ENCODE results near the gene P2RX3.
"Not testable (repeated sequence)": the region's sequence is repeated elsewhere in the genome, so short reads cannot be mapped to it uniquely, and the experiment has no call there.

Gene P2RX3

DNA sequence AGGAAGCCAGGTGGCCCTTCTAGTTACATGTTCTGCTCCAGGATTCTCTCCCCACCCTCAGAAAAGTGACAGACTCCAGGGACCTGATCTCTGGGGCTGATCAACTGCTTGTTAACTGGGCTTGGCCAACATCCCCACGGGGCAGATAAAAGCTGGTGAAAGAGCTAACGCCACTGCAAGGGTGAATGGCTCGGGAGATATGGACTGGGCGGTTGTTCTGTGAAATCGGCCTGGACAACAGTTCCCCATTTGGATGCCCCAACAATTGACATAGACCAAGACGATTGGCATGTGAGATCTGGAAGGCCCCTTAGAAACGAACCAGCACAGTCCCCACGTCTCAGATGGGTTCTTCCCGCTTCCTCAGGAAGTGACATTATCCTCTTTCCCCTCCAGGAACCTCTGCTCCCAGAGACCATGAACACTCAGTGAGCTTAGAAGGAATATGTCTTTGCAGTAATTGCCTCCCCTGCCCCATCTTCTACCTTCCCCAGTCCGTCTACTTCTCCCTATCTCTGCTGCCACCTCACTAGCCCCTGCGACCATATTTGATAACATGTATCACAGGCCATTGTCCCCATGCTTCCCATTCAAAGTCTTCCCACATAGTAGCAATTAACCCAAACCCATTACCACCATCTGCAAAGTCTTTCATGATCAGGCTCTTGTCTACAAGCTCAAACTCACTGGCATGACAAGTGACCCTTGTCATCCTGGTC lies 57.9 kb downstream of the P2RX3 start:
- H3K4me1 Mint-ChIP-seq, result no peaks in the 10 kb centered on the region
- H3K9me3 Mint-ChIP-seq, result no peaks in the 10 kb centered on the region
- DNase-seq (no peak), ATAC-seq (no peak)
- no peaks in the 10 kb centered on the region for H3K27me3 Mint-ChIP-seq
- H3K36me3 Mint-ChIP-seq (ENCODE audit: low read depth), result no peaks in the 10 kb centered on the region
- H3K27ac Mint-ChIP-seq, result no peak overlapping the region
- no peak overlapping the region for H3K4me3 Mint-ChIP-seq

DNA sequence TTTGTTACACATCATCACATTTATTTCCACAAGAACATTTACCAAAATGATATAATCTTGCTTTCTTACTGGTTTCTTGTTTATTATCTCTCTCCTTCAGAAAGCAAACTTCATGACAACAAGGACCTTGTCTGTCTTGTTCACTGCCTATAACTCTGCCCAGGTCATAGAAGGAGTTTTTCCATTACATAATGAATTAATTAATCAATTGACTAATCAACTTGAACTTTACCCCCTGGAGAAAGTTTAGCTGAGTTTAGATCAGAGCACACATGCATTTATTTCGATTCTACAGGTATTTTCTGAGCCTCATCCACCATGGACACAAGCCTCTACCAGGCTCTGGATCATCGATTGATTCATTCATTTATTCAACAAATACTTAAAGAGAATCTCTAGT lies 58.6 kb downstream of the P2RX3 start:
- no peak overlapping the region for H3K27ac Mint-ChIP-seq
- ATAC-seq (no peak), DNase-seq (no peak)
- H3K4me3 Mint-ChIP-seq, result no peak overlapping the region
- H3K36me3 Mint-ChIP-seq (ENCODE audit: low read depth), result no peaks in the 10 kb centered on the region
- no peaks in the 10 kb centered on the region for H3K4me1 Mint-ChIP-seq
- no peaks in the 10 kb centered on the region for H3K9me3 Mint-ChIP-seq
- H3K27me3 Mint-ChIP-seq, result no peaks in the 10 kb centered on the region

DNA sequence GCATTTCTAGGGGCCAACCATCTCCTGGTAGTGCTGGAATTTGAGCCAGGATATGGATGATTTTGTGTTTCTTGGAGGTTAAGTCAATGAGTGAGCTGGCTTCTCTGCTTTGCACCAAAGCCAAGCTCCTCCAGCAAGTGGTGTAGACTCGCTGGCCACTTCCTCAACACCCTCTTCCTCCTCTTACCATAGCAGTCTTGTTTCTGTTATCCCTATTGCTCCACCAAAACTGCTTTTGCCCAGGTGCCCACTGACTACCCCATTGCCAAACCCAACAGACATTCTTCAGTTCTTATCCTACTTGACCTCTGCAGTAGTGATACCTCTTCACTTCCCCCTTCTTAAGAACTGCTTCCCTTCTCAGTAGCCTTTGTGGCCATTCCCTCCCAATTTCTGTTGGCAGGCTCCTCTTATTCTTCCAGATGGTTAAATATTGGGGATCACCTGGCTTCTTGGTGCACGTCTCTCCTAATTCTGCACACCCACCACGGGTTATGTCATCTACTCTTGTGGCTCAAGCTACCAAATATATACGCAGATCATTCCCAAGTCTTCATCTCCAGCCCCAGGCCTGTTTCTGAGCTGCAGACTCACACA lies 59.3 kb downstream of the P2RX3 start:
- Mint-ChIP-seq H3K27me3 (no peaks in the 10 kb centered on the region), H3K4me3 (no peak overlapping the region), H3K27ac (no peak overlapping the region), H3K4me1 (no peaks in the 10 kb centered on the region), H3K36me3 (ENCODE audit: low read depth) (no peaks in the 10 kb centered on the region), H3K9me3 (no peaks in the 10 kb centered on the region)
- no peak for DNase-seq
- no peak for ATAC-seq

GRCh38 chr11:57399221-57399620 lies 61.1 kb downstream of the P2RX3 start:
- no peak overlapping the region for H3K27ac Mint-ChIP-seq
- DNase-seq (no peak), ATAC-seq (no peak)
- no peaks in the 10 kb centered on the region for H3K27me3 Mint-ChIP-seq
- no peaks in the 10 kb centered on the region for H3K9me3 Mint-ChIP-seq
- peaks cover 10% of the 10 kb centered on the region for H3K4me1 Mint-ChIP-seq
- no peak overlapping the region for H3K4me3 Mint-ChIP-seq
- peaks cover 10% of the 10 kb centered on the region for H3K36me3 Mint-ChIP-seq (ENCODE audit: low read depth)

DNA sequence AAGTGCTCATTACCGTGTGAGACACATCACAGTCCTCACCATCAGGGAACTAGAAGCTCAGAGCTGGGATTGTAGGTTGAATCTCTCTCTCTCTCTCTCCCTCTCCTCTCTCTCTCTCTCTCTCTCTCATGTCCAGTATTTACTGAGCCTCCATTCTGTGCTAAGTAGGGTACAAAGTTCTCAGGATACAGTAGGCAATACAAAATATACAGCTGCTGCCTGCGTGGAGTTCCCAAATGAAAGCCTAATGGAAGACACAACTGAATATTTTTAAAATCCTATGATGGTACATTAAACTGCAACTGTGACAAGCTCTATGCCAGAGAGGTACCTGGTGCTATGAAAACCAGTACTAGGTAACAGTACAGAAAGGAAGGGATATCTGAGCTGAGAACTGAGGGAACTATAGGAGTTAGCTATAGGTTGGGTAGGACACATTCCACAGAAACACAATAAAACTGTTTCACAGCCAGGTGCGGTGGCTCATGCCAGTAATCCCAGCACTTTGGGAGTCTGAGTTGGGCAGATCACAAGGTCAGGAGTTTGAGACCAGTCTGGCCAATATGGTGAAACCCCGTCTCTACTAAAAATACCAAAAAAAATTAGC lies 61.9 kb downstream of the P2RX3 start:
- H3K9me3 Mint-ChIP-seq, result no peaks in the 10 kb centered on the region
- DNase-seq (no peak), ATAC-seq (no peak)
- no peak overlapping the region for H3K27ac Mint-ChIP-seq
- no peaks in the 10 kb centered on the region for H3K27me3 Mint-ChIP-seq
- H3K4me3 Mint-ChIP-seq, result no peak overlapping the region
- peaks cover 17% of the 10 kb centered on the region for H3K4me1 Mint-ChIP-seq
- H3K36me3 Mint-ChIP-seq (ENCODE audit: low read depth), result peaks cover 17% of the 10 kb centered on the region

- ATAC-seq, result no peak
- Mint-ChIP-seq H3K4me1 (peaks cover 41% of the 10 kb centered on the region), H3K36me3 (ENCODE audit: low read depth) (peaks cover 39% of the 10 kb centered on the region), H3K27me3 (no peaks in the 10 kb centered on the region), H3K9me3 (no peaks in the 10 kb centered on the region), H3K4me3 (no peak overlapping the region), H3K27ac (no peak overlapping the region)
- no peak for DNase-seq
These were observed 64.2 kb downstream of the P2RX3 start for GRCh38 chr11:57402188-57403002.

- H3K27ac Mint-ChIP-seq, H3K9me3 Mint-ChIP-seq, H3K27me3 Mint-ChIP-seq, H3K4me3 Mint-ChIP-seq, DNase-seq, ATAC-seq: not testable (repeated sequence)
- peaks cover 47% of the 10 kb centered on the region for H3K36me3 Mint-ChIP-seq (ENCODE audit: low read depth)
- peaks cover 49% of the 10 kb centered on the region for H3K4me1 Mint-ChIP-seq
These were observed 65.0 kb downstream of the P2RX3 start for GRCh38 chr11:57403003-57403801.

GRCh38 chr11:57403802-57404147 lies 65.6 kb downstream of the P2RX3 start:
- Mint-ChIP-seq H3K27me3 (no peaks in the 10 kb centered on the region), H3K4me1 (peaks cover 53% of the 10 kb centered on the region), H3K4me3 (no peak overlapping the region), H3K9me3 (no peaks in the 10 kb centered on the region), H3K36me3 (ENCODE audit: low read depth) (peaks cover 51% of the 10 kb centered on the region), H3K27ac (no peak overlapping the region)
- ATAC-seq (no peak), DNase-seq (no peak)

GRCh38 chr11:57405271-57405860 lies 67.2 kb downstream of the P2RX3 start:
- H3K9me3 Mint-ChIP-seq, result no peaks in the 10 kb centered on the region
- peak overlapping the region; percentile 96 for H3K27ac Mint-ChIP-seq
- H3K36me3 Mint-ChIP-seq (ENCODE audit: low read depth), result peaks cover 67% of the 10 kb centered on the region
- no peaks in the 10 kb centered on the region for H3K27me3 Mint-ChIP-seq
- peaks cover 68% of the 10 kb centered on the region for H3K4me1 Mint-ChIP-seq
- peak; percentile 29 for ATAC-seq
- H3K4me3 Mint-ChIP-seq, result peak overlapping the region; percentile 24
- DNase-seq, result no peak

DNA sequence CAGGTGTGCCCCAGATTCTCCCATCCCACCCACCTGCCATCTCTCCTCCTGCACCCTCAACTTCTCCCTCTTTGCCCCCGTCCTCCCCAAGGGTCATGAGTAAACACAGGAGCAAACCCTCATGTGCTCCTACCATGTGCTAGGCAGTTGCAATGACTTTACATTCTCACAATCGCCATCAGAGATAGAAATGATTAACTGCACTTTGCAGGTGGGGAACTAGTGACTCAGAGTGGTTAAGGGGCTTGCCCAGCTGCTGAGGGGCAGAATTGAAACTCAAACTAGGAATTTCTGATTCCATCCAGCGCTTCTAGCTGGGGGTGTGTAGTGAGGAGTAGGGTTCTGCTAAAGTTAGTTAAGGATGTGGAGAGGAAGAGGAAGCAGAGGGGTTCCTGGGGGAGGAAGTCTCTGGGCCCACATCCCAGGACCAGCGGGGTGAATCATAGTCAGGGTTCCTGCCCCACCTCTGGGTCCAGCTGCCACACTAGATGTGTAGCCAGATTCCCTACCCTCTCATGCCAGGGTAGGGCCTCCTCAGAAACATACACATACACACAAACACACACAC lies 68.3 kb downstream of the P2RX3 start:
- DNase-seq, result peak; percentile 57
- Mint-ChIP-seq H3K27me3 (no peaks in the 10 kb centered on the region), H3K4me3 (peak overlapping the region; percentile 30), H3K9me3 (no peaks in the 10 kb centered on the region), H3K27ac (peak overlapping the region; percentile 96), H3K36me3 (ENCODE audit: low read depth) (peaks cover 74% of the 10 kb centered on the region), H3K4me1 (peaks cover 74% of the 10 kb centered on the region)
- peak; percentile 88 for ATAC-seq

GRCh38 chr11:57407010-57407920 lies 69.1 kb downstream of the P2RX3 start:
- peaks cover 80% of the 10 kb centered on the region for H3K36me3 Mint-ChIP-seq (ENCODE audit: low read depth)
- H3K9me3 Mint-ChIP-seq, result no peaks in the 10 kb centered on the region
- H3K27me3 Mint-ChIP-seq, result no peaks in the 10 kb centered on the region
- H3K27ac Mint-ChIP-seq, result peak overlapping the region; percentile 96
- H3K4me3 Mint-ChIP-seq, result peak overlapping the region; percentile 30
- H3K4me1 Mint-ChIP-seq, result peaks cover 79% of the 10 kb centered on the region
- ATAC-seq, result no peak
- no peak for DNase-seq

- Mint-ChIP-seq H3K27me3 (no peaks in the 10 kb centered on the region), H3K36me3 (ENCODE audit: low read depth) (peaks cover 82% of the 10 kb centered on the region), H3K4me3 (no peak overlapping the region), H3K9me3 (no peaks in the 10 kb centered on the region), H3K4me1 (peaks cover 82% of the 10 kb centered on the region), H3K27ac (peak overlapping the region; percentile 96)
- DNase-seq (no peak), ATAC-seq (no peak)
These were observed 69.9 kb downstream of the P2RX3 start for GRCh38 chr11:57407941-57408475.

GRCh38 chr11:57408771-57409170 lies 70.6 kb downstream of the P2RX3 start:
- Mint-ChIP-seq H3K4me1 (peaks cover 85% of the 10 kb centered on the region), H3K36me3 (ENCODE audit: low read depth) (peaks cover 85% of the 10 kb centered on the region), H3K9me3 (no peaks in the 10 kb centered on the region), H3K27me3 (no peaks in the 10 kb centered on the region), H3K4me3 (no peak overlapping the region), H3K27ac (peak overlapping the region; percentile 62)
- DNase-seq (no peak), ATAC-seq (no peak)
